ENCODE results near the gene NHSL1. TPM values are rescaled to one million over a fixed set of nuclear protein-coding genes. Genes with fewer than 3 reads are reported as not detected.
A peak's percentile ranks its signal among the peaks of the same experiment; 100 is the strongest.

NHSL1 gene
- total RNA-seq, 1 donor from 2014 or later, result 23.4 TPM

GRCh38 chr6:138374815-138375214, 124.5 kb downstream of the NHSL1 start:
- no peaks in the 10 kb centered on the region for H3K27me3 Mint-ChIP-seq (ENCODE audit: low read depth)
- no peaks in the 10 kb centered on the region for H3K36me3 Mint-ChIP-seq (ENCODE audit: low read depth)
- DNase-seq (ENCODE audit: low spot score), result no peak
- H3K27ac Mint-ChIP-seq (ENCODE audit: unreplicated experiment), result no peak overlapping the region
- H3K4me3 Mint-ChIP-seq (ENCODE audit: unreplicated experiment), result no peak overlapping the region
- no peak for TF ChIP-seq CTCF (IDR thresholded peaks at IDR 0.05)
- H3K4me1 Mint-ChIP-seq (ENCODE audit: low read depth), result no peaks in the 10 kb centered on the region
- H3K9me3 Mint-ChIP-seq (ENCODE audit: low read depth), result no peaks in the 10 kb centered on the region

GRCh38 chr6:138374230-138374629, 125.1 kb downstream of the NHSL1 start:
- no peak for DNase-seq (ENCODE audit: low spot score)
- Mint-ChIP-seq H3K36me3 (ENCODE audit: low read depth) (no peaks in the 10 kb centered on the region), H3K4me1 (ENCODE audit: low read depth) (no peaks in the 10 kb centered on the region), H3K27me3 (ENCODE audit: low read depth) (no peaks in the 10 kb centered on the region), H3K27ac (ENCODE audit: unreplicated experiment) (no peak overlapping the region), H3K9me3 (ENCODE audit: low read depth) (no peaks in the 10 kb centered on the region), H3K4me3 (ENCODE audit: unreplicated experiment) (no peak overlapping the region)
- TF ChIP-seq CTCF (IDR thresholded peaks at IDR 0.05), result no peak

- no peaks in the 10 kb centered on the region for H3K36me3 Mint-ChIP-seq (ENCODE audit: low read depth)
- DNase-seq (ENCODE audit: low spot score), result no peak
- TF ChIP-seq CTCF (IDR thresholded peaks at IDR 0.05), result peak; percentile 28
- H3K27ac Mint-ChIP-seq (ENCODE audit: unreplicated experiment), result no peak overlapping the region
- H3K27me3 Mint-ChIP-seq (ENCODE audit: low read depth), result no peaks in the 10 kb centered on the region
- H3K4me1 Mint-ChIP-seq (ENCODE audit: low read depth), result no peaks in the 10 kb centered on the region
- no peak overlapping the region for H3K4me3 Mint-ChIP-seq (ENCODE audit: unreplicated experiment)
- no peaks in the 10 kb centered on the region for H3K9me3 Mint-ChIP-seq (ENCODE audit: low read depth)
These were observed 126.4 kb downstream of the NHSL1 start for GRCh38 chr6:138372711-138373463.

Small RNA genes lying within 50 kb of the gene (microRNA-seq; reads per million reads assigned to microRNA genes)
- not detected for gene MIR3145 (ENCODE audit: borderline number of aligned reads)

Other genes with a start within 250 kb of the NHSL1 start
- not detected in 3 replicates for gene SMIM28, start 121.6 kb downstream of the NHSL1 start, total RNA-seq
- 28.2 to 43.7 TPM (median 42.5 TPM) in 3 replicates for gene HEBP2, start 95.3 kb downstream of the NHSL1 start, total RNA-seq

All from chondrocyte (in vitro differentiated cells).